H1 (cell line): ENCODE data around the gene ABCC11. TPM values are rescaled to one million over a fixed set of nuclear protein-coding genes. Genes with fewer than 3 reads are reported as not detected.

ENCODE experiments used
- GTF2F1 ChIP-seq: IDR thresholded peaks from 2 replicates; pipeline ENCODE4 v1.6.1; 2012; ENCODE audit warnings: low read depth, low read length, improper control_type of control experiment, borderline replicate concordance
- polyA plus RNA-seq, 7 experiments: library from polyadenylated mRNA; depleted of rRNA in 3 of 7; stranded (reverse) in 5 of 7; unstranded in 2 of 7; fragments of >200 nt in 5 of 7; fragments of 200-250 nt in 2 of 7; gene quantifications; 1 replicate in 5 of 7; 2 replicates in 1 of 7; 4 replicates in 1 of 7; pipeline versions ENCODE4 v1.2.1 to v1.2.3, GENCODE V29; 2011 to 2013; ENCODE audit warnings: missing spikeins in 2 of 7, mixed read lengths in 2 of 7
- total RNA-seq: library from RNA; stranded (reverse); fragmentation: NEBNext Ultra II Directional; extraction: Animal tissue kit (Norgen Biotek cat#: 25700); gene quantifications from 2 replicates; pipeline ENCODE4 v1.2.1, GENCODE V29; 2021

Gene ABCC11
- total and polyA plus RNA-seq, 2 of the 8 experiments (the other 6 are each of a cell fraction or from before 2014, with no cell fraction given) = 0.06 TPM; not detected in 1

GRCh38 chr16:48155926-48156789 lies 91.2 kb downstream of the ABCC11 start, which contains the start of gene ABCC12 (continued):
- TF ChIP-seq GTF2F1 = no peak
